Kidney (tissue), 14 donors: ENCODE data around the gene CORO2B. TPM values are rescaled to one million over a fixed set of nuclear protein-coding genes. Genes with fewer than 3 reads are reported as not detected.

Experiments used
- DNase-seq, 5 donors: peaks; one replicate each; pipeline ENCODE4 v3.0.0-alpha.2; 2013 to 2020
- FAIRE-seq: peaks from 2 replicates; lab custom pipeline; 2012; peaks lifted over from hg19 to GRCh38; lab: Jason Lieb, UNC
- H3K27ac ChIP-seq, 2 donors: one replicate each; pipeline ENCODE4 v1.7.0; 2013; ENCODE audit warnings: low read depth in 2 of 2, low read length in 2 of 2, inconsistent platforms in 1 of 2
- H3K27me3 ChIP-seq: one replicate; pipeline ENCODE4 v1.7.1; 2013; ENCODE audit warnings: low read length, inconsistent platforms; ENCODE audit not compliant: control insufficient read depth, insufficient read depth
- H3K36me3 ChIP-seq, 3 donors: one replicate each; pipeline versions ENCODE4 v1.7.0 to v1.7.1; 2013; ENCODE audit warnings: low read length in 3 of 3, control low read depth in 1 of 3, inconsistent platforms in 1 of 3; ENCODE audit not compliant: insufficient read depth in 3 of 3, control insufficient read depth in 2 of 3
- H3K4me1 ChIP-seq, 3 donors: one replicate each; pipeline versions ENCODE4 v1.7.0 to v1.7.1; 2013; ENCODE audit warnings: low read length in 3 of 3, inconsistent platforms in 1 of 3, low read depth in 1 of 3; ENCODE audit not compliant: control insufficient read depth in 2 of 3, insufficient read depth in 2 of 3
- H3K4me3 ChIP-seq, 3 donors: one replicate each; pipeline versions ENCODE4 v1.7.0 to v1.8.1; 2013; ENCODE audit warnings: low read length in 3 of 3, control low read depth in 1 of 3, inconsistent platforms in 1 of 3
- H3K9ac ChIP-seq, 3 donors: one replicate each; pipeline versions ENCODE4 v1.7.0 to v1.7.1; 2013; ENCODE audit warnings: low read length in 3 of 3, control low read depth in 1 of 3, inconsistent platforms in 1 of 3
- H3K9me3 ChIP-seq, 3 donors: one replicate each; pipeline versions ENCODE4 v1.7.0 to v1.7.1; 2013; ENCODE audit warnings: low read length in 3 of 3, control low read depth in 1 of 3, inconsistent platforms in 1 of 3; ENCODE audit not compliant: control insufficient read depth in 2 of 3, insufficient read depth in 1 of 3
- intact Hi-C: fragments of 100-400 bp; cut with DNase I; formaldehyde crosslinking; loops from one replicate; pipeline ENCODE4 v1.11.1; 2022
- polyA plus RNA-seq: library from polyadenylated mRNA; stranded (reverse); fragments of 350-450 nt; fragmentation: Illumina TruSeq; extraction: RNeasy Lipid Tissue Mini Kit (QIAGEN cat#74804); gene quantifications from one replicate; pipeline ENCODE4 v1.2.3, GENCODE V29; 2014; ENCODE audit warnings: low read depth, low replicate concordance; ENCODE audit not compliant: insufficient read depth
- total RNA-seq: library from RNA; stranded (reverse); fragmentation: NEBNext Ultra II Directional; extraction: Animal tissue kit (Norgen Biotek cat#: 25700); gene quantifications from one replicate; pipeline ENCODE4 v1.2.1, GENCODE V29; 2021
- TF ChIP-seq, protein P1 (sequence below): IDR thresholded peaks from 3 replicates; pipeline ENCODE4 v1.5.1; 2012; ENCODE audit warnings: mild to moderate bottlenecking, moderate library complexity, borderline replicate concordance; ENCODE audit not compliant: insufficient read depth; ENCODE audit errors: extremely low read depth
- donor health status: control.
- donor health status: control.
- donor health status: control.
- donor health status: control.
- donor health status: control.
- donor health status: DM: yes; HTN: yes; CAD: no.
- donor health status: Normal renal cell carcinoma (clear cell type).

Gene CORO2B
- total and polyA plus RNA-seq, 2 donors from 2014 or later = 7.9 to 9.0 TPM

DNA sequence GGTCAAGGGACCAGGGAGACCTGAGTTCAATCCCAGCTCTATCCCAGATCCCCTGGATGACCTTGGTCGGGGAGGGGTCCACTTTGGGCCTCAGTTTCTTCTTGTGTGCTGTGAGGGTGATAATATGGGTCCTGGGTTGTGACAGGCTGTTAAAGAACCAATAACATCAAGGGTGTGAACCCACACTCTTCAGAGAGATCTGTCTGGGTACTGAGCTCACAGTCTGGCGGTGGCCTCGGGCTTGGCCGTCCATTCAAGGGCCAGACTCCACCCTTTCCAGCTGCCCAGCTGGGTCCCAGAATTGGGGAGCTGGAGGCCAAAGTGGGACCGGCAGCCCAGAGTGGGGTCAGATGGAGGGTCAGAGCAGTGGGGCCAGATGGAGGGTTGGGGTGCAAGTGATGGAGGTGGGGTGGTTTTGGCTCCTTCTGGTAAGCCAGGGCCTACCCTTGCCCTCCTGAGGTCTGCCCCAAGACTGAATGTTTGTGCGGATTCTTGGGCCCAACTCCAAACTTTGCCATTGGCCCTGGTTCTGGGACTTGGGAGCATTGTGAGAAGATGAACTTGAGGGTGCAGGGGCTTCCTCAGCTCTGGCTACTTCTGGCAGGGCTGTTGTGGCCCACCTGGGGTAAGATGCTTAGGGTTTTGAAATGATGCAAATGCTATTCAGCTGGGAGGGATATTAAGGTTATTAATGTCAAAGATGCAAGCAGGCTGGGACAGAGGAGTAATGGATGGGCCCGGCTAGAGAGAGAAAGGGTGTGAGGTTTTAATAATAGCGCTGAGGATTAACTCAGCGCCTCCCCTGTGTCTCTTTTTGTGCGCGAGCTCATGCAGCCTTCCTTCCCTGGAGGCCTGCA lies 1.5 kb downstream of the CORO2B start:
- H3K9me3 ChIP-seq = no peaks in the 10 kb centered on the region
- H3K4me1 ChIP-seq = peaks cover 0 to 10% (median 0%) of the 10 kb centered on the region in 3 donors
- intact Hi-C loops = no loop called here
- FAIRE-seq (no peak), DNase-seq (no peak)
- H3K27ac ChIP-seq = no peak overlapping the region
- H3K36me3 ChIP-seq = no peaks in the 10 kb centered on the region
- TF ChIP-seq, protein P1, sequence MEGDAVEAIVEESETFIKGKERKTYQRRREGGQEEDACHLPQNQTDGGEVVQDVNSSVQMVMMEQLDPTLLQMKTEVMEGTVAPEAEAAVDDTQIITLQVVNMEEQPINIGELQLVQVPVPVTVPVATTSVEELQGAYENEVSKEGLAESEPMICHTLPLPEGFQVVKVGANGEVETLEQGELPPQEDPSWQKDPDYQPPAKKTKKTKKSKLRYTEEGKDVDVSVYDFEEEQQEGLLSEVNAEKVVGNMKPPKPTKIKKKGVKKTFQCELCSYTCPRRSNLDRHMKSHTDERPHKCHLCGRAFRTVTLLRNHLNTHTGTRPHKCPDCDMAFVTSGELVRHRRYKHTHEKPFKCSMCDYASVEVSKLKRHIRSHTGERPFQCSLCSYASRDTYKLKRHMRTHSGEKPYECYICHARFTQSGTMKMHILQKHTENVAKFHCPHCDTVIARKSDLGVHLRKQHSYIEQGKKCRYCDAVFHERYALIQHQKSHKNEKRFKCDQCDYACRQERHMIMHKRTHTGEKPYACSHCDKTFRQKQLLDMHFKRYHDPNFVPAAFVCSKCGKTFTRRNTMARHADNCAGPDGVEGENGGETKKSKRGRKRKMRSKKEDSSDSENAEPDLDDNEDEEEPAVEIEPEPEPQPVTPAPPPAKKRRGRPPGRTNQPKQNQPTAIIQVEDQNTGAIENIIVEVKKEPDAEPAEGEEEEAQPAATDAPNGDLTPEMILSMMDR = no peak
- no peak overlapping the region for H3K4me3 ChIP-seq
- no peaks in the 10 kb centered on the region for H3K27me3 ChIP-seq
- H3K9ac ChIP-seq = peak overlapping the region in 1 of 3 donors; percentile 46

DNA sequence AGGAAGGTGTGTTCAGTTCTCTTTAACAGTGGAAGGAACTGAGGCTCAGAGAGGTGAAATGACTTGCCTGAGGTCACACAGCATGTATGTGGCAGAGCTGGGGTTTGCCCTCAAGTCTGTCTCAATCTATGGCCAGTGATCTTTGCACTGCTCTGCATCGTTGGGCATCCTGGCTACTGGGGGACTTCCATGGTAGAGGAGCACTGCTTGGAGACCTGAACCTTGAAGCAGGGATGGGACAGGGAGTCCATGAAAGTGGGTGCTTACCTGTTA lies 2.0 kb downstream of the CORO2B start:
- Histone ChIP-seq H3K4me3 (no peak overlapping the region), H3K9me3 (no peaks in the 10 kb centered on the region), H3K27ac (no peak overlapping the region), H3K36me3 (no peaks in the 10 kb centered on the region), H3K4me1 (peaks cover 0 to 10% (median 0%) of the 10 kb centered on the region in 3 donors), H3K27me3 (no peaks in the 10 kb centered on the region), H3K9ac (no peak overlapping the region)
- FAIRE-seq = no peak
- TF ChIP-seq, protein P1 = no peak
- no peak for DNase-seq
- intact Hi-C loops = no loop called here

DNA sequence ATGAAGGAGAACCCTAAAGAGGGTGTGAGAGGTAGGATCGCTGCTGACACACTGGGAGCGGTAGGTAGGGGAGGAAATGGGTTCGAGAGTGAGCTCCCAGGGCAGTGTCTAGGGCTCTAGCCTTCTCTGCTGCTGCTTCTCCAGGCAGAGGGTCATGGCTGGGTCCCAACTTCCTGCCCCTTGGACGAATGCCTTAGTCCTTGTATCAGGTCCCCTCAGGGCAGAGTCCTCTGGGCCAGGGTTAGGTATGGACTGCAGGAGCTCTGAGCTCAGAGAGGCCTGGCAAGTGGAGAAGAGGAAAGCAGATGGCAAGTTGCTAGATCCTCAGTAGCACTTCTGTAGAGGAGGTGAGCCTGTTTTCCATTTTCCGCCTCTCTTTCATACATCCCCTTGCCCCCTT lies 2.9 kb downstream of the CORO2B start:
- FAIRE-seq = no peak
- Histone ChIP-seq H3K4me1 (peaks cover 0 to 13% (median 0%) of the 10 kb centered on the region in 3 donors), H3K9ac (no peak overlapping the region), H3K9me3 (no peaks in the 10 kb centered on the region), H3K4me3 (no peak overlapping the region), H3K27ac (no peak overlapping the region), H3K36me3 (no peaks in the 10 kb centered on the region), H3K27me3 (no peaks in the 10 kb centered on the region)
- DNase-seq = no peak
- TF ChIP-seq, protein P1 = no peak
- intact Hi-C loops = no loop called here
